ENCODE data around the gene KRTAP10-12. TPM values are rescaled to one million over a fixed set of nuclear protein-coding genes. Genes with fewer than 3 reads are reported as not detected.

Gene KRTAP10-12
- total and polyA plus RNA-seq, 2 of the 4 experiments (the other 2 are of a cell fraction), result not detected

DNA sequence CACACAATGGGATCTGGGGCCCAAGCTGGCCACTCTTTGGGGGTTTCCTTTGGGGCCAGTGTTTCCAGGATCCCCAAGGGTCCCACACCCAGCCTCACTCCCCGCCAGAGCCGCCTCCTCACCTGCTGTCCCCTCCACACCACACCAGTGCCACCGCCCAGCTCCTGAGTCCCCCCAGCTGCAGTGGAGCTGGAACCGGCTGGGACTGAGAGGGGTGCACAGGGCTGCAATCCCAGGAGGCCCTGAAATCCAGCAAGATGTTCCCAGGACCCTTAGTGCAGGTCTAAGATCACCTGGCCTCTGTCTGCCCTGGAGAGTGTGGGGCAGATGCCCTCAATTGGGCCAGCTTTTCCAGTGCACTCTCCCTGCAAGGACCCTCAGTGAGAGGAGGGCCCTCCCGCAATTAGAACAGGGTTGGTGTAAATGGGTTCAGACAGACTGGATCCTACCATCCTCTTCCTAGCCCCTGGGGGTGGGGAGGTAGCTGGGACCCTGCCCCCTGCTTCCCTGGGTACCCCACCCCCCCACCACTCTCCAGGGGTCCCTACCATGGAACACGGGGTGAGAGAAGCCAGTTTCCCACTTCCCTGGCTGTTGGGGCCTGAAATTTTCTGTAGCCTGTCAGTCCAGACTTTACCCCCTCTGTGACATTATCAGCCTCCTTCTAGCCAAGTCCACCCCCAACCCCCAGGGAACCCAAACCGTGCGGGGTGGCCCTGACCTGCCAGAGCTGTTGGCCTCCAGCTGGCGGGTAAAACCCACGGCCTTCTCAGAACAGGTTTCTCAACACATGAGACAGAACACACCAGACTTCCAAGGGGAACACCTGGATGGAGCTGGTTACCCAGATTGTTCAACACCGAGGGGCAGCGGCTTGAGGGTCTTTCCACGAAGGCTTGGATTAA lies 7.0 kb downstream of the KRTAP10-12 start:
- Histone ChIP-seq H3K4me1 (ENCODE audit: control insufficient read depth, insufficient read depth, low read length) (no peaks in the 10 kb centered on the region), H3K18ac (ENCODE audit: low read depth, low read length) (no peak overlapping the region), H4K91ac (ENCODE audit: insufficient read depth, low read depth, low read length) (no peak overlapping the region), H3K4me2 (ENCODE audit: low read depth, low read length) (no peak overlapping the region), H3K27me3 (ENCODE audit: control insufficient read depth, insufficient read depth, low read length) (peaks cover 71% of the 10 kb centered on the region), H3K4me3 (ENCODE audit: insufficient read depth, low read depth, low read length) (no peak overlapping the region), H2AK5ac (ENCODE audit: low read depth, low read length) (no peak overlapping the region), H4K8ac (ENCODE audit: low read depth in 2 of 2, low read length in 2 of 2) (no peak overlapping the region), H3K23ac (ENCODE audit: low read depth, low read length) (no peak overlapping the region), H4K5ac (ENCODE audit: low read depth, low read length) (no peak overlapping the region), H3K9me1 (ENCODE audit: insufficient read depth, low read length) (no peaks in the 10 kb centered on the region), H3K9me3 (ENCODE audit: control insufficient read depth, insufficient read depth, low read length) (peaks cover 6% of the 10 kb centered on the region; the same call in 1 of the 2 replicates), H3K27ac (ENCODE audit: insufficient read depth, low read length) (no peak overlapping the region), H2BK20ac (ENCODE audit: low read depth, low read length) (no peak overlapping the region), H3K79me1 (ENCODE audit: low read depth in 1 of 2, low read length in 2 of 2) (no peaks in the 10 kb centered on the region), H2BK5ac (ENCODE audit: low read depth, low read length, poor library complexity, severe bottlenecking) (no peak overlapping the region), H2BK120ac (ENCODE audit: low read depth, low read length) (no peak overlapping the region), H3K36me3 (ENCODE audit: control insufficient read depth, insufficient read depth, low read length) (no peaks in the 10 kb centered on the region), H4K20me1 (ENCODE audit: insufficient read depth, low read length) (no peaks in the 10 kb centered on the region), H3K56ac (ENCODE audit: extremely low read depth, insufficient read depth, low read length) (no peak overlapping the region), H2AK9ac (replicated peaks; ENCODE audit: low read depth, low read length, poor library complexity) (no peak overlapping the region), H3K9ac (ENCODE audit: low read depth, low read length) (no peak overlapping the region), H3K4ac (ENCODE audit: low read depth, low read length) (no peak overlapping the region), H3K14ac (replicated peaks; ENCODE audit: low read depth, low read length) (no peak overlapping the region), H2AFZ (replicated peaks; ENCODE audit: low read length, poor library complexity) (no peak overlapping the region), H2BK15ac (ENCODE audit: low read depth, low read length) (no peak overlapping the region)
- DNase-seq (no peak), ATAC-seq (ENCODE audit: low read depth) (no peak)
- WGBS, 2 experiments (ENCODE audit: extremely low coverage in 2 of 2, insufficient read length in 1 of 2), result 24% methylated on average over 6 of the region's 13 CpGs; no CpG with 5 or more reads in 1 of the 2 experiments
- TF ChIP-seq NFE2L2 (IDR thresholded peaks at IDR 0.05; ENCODE audit: low read depth, low read length), result no peak
- TF ChIP-seq FOS (IDR thresholded peaks at IDR 0.05; ENCODE audit: low read depth, low read length), result no peak
- no peak for TF ChIP-seq RCOR1 (IDR thresholded peaks at IDR 0.05; ENCODE audit: insufficient replicate concordance, low read length)
- TF ChIP-seq, protein P1, sequence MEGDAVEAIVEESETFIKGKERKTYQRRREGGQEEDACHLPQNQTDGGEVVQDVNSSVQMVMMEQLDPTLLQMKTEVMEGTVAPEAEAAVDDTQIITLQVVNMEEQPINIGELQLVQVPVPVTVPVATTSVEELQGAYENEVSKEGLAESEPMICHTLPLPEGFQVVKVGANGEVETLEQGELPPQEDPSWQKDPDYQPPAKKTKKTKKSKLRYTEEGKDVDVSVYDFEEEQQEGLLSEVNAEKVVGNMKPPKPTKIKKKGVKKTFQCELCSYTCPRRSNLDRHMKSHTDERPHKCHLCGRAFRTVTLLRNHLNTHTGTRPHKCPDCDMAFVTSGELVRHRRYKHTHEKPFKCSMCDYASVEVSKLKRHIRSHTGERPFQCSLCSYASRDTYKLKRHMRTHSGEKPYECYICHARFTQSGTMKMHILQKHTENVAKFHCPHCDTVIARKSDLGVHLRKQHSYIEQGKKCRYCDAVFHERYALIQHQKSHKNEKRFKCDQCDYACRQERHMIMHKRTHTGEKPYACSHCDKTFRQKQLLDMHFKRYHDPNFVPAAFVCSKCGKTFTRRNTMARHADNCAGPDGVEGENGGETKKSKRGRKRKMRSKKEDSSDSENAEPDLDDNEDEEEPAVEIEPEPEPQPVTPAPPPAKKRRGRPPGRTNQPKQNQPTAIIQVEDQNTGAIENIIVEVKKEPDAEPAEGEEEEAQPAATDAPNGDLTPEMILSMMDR (conservative IDR thresholded peaks at IDR 0.05; ENCODE audit: low read depth, low read length), result no peak
- no peak for TF ChIP-seq MAFK (IDR thresholded peaks at IDR 0.05; ENCODE audit: low read depth, low read length)
- TF ChIP-seq, protein P2, sequence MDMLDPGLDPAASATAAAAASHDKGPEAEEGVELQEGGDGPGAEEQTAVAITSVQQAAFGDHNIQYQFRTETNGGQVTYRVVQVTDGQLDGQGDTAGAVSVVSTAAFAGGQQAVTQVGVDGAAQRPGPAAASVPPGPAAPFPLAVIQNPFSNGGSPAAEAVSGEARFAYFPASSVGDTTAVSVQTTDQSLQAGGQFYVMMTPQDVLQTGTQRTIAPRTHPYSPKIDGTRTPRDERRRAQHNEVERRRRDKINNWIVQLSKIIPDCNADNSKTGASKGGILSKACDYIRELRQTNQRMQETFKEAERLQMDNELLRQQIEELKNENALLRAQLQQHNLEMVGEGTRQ (IDR thresholded peaks at IDR 0.05; ENCODE audit: low read depth, low read length), result no peak
- no peak for TF ChIP-seq MAZ (IDR thresholded peaks at IDR 0.05; ENCODE audit: borderline replicate concordance, low read depth, low read length)
- dilution Hi-C loops (cut with HindIII; ENCODE audit: low sequenced_read_pairs, unreplicated experiment) (no loop called here), intact Hi-C loops (cut with micrococcal nuclease) (no loop called here), in situ Hi-C loops (cut with MboI; ENCODE audit: low sequenced_read_pairs) (no loop called here)
- ChIA-PET POLR2A (ENCODE audit: unreplicated experiment) (no interaction called here), CTCF (no interaction called here)
- BruUV-seq (replicated peaks), result no TSS peak
